ENCODE results near the gene METAP1D.

DNA sequence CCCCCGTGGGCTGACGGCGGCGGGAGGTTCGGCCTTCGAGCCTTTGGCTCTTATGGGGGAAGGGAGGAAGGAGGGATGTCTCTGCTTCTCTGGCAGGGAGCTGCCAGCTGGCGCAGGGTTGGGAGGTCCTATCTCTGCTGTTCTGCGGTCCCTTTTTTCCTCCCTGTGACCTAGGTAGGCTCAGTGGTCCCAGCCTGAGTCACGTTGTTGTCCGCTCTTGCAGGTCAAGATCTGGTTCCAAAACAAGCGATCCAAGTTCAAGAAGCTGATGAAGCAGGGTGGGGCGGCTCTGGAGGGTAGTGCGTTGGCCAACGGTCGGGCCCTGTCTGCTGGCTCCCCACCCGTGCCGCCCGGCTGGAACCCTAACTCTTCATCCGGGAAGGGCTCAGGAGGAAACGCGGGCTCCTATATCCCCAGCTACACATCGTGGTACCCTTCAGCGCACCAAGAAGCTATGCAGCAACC, 88.1 kb downstream of the METAP1D start:
- no peak for TF ChIP-seq POLR2A (IDR thresholded peaks at IDR 0.05)
- TF ChIP-seq, protein P1, sequence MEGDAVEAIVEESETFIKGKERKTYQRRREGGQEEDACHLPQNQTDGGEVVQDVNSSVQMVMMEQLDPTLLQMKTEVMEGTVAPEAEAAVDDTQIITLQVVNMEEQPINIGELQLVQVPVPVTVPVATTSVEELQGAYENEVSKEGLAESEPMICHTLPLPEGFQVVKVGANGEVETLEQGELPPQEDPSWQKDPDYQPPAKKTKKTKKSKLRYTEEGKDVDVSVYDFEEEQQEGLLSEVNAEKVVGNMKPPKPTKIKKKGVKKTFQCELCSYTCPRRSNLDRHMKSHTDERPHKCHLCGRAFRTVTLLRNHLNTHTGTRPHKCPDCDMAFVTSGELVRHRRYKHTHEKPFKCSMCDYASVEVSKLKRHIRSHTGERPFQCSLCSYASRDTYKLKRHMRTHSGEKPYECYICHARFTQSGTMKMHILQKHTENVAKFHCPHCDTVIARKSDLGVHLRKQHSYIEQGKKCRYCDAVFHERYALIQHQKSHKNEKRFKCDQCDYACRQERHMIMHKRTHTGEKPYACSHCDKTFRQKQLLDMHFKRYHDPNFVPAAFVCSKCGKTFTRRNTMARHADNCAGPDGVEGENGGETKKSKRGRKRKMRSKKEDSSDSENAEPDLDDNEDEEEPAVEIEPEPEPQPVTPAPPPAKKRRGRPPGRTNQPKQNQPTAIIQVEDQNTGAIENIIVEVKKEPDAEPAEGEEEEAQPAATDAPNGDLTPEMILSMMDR (IDR thresholded peaks at IDR 0.05), result no peak
